H9 (cell line): ENCODE data around the gene ZNRF1. TPM values are rescaled to one million over a fixed set of nuclear protein-coding genes. Genes with fewer than 3 reads are reported as not detected.

ENCODE experiments used
- DNase-seq: peaks from one replicate; pipeline ENCODE4 v3.0.0-alpha.2; 2017
- H2AFZ ChIP-seq: one replicate; pipeline ENCODE4 v1.6.1; 2013; ENCODE audit warnings: mild to moderate bottlenecking, low read length, control low read depth, moderate library complexity
- H2AK5ac ChIP-seq: 2 replicates; pipeline ENCODE4 v1.6.1; 2013; ENCODE audit warnings: low read length, control low read depth, mixed read lengths; ENCODE audit not compliant: insufficient read length
- H2BK120ac ChIP-seq: one replicate; pipeline ENCODE4 v1.6.1; 2013; ENCODE audit warnings: low read depth, mild to moderate bottlenecking, low read length, control low read depth, inconsistent platforms; ENCODE audit not compliant: poor library complexity, severe bottlenecking
- H2BK12ac ChIP-seq: 2 replicates; pipeline ENCODE4 v1.6.1; 2013; ENCODE audit warnings: low read length, control low read depth, mixed read lengths, low read depth; ENCODE audit not compliant: insufficient read length
- H2BK15ac ChIP-seq: 2 replicates; pipeline ENCODE4 v1.6.1; 2013; ENCODE audit warnings: low read depth, low read length, control low read depth
- H2BK20ac ChIP-seq: one replicate; pipeline ENCODE4 v1.6.1; 2013; ENCODE audit warnings: low read depth, mild to moderate bottlenecking, low read length, control low read depth, inconsistent platforms; ENCODE audit not compliant: poor library complexity, severe bottlenecking
- H2BK5ac ChIP-seq: 2 replicates; pipeline ENCODE4 v1.6.1; 2013; ENCODE audit warnings: low read length, control low read depth, mixed read lengths; ENCODE audit not compliant: insufficient read length
- H3K14ac ChIP-seq: 2 replicates; pipeline ENCODE4 v1.6.1; 2013; ENCODE audit warnings: low read length, control low read depth; ENCODE audit not compliant: insufficient read depth
- H3K18ac ChIP-seq: 2 replicates; pipeline ENCODE4 v1.6.1; 2013; ENCODE audit warnings: low read depth, mild to moderate bottlenecking, mixed read lengths, low read length, control low read depth; ENCODE audit not compliant: insufficient read length
- H3K23ac ChIP-seq: 2 replicates; pipeline ENCODE4 v1.6.1; 2013; ENCODE audit warnings: low read length, control low read depth, mixed read lengths, low read depth; ENCODE audit not compliant: insufficient read length
- H3K23me2 ChIP-seq: 2 replicates; pipeline ENCODE4 v1.6.1; 2013; ENCODE audit warnings: low read depth, mild to moderate bottlenecking, mixed read lengths, low read length, control low read depth; ENCODE audit not compliant: insufficient read length, poor library complexity, severe bottlenecking
- H3K27ac ChIP-seq: 2 replicates; pipeline ENCODE4 v1.5.1; 2013; ENCODE audit warnings: low read length, control low read depth, mixed read lengths, low read depth; ENCODE audit not compliant: insufficient read length
- H3K27me3 ChIP-seq: 2 replicates; pipeline ENCODE4 v1.6.1; 2013; ENCODE audit warnings: low read length, control low read depth, inconsistent platforms; ENCODE audit not compliant: insufficient read depth
- H3K4ac ChIP-seq: 2 replicates; pipeline ENCODE4 v1.6.1; 2013; ENCODE audit warnings: low read depth, mild to moderate bottlenecking, control low read depth, inconsistent platforms, low read length, moderate library complexity
- H3K4me1 ChIP-seq: 2 replicates; pipeline ENCODE4 v1.6.1; 2013; ENCODE audit warnings: low read length, control low read depth, inconsistent platforms; ENCODE audit not compliant: insufficient read depth
- H3K4me2 ChIP-seq: 2 replicates; pipeline ENCODE4 v1.6.1; 2013; ENCODE audit warnings: low read length, control low read depth, mixed read lengths; ENCODE audit not compliant: insufficient read length, insufficient read depth
- H3K56ac ChIP-seq: 2 replicates; pipeline ENCODE4 v1.6.1; 2013; ENCODE audit warnings: low read depth, mild to moderate bottlenecking, mixed read lengths, low read length, control low read depth; ENCODE audit not compliant: insufficient read length
- H3K79me1 ChIP-seq: 2 replicates; pipeline ENCODE4 v1.6.1; 2013; ENCODE audit warnings: low read depth, mild to moderate bottlenecking, moderate library complexity, low read length, control low read depth, inconsistent platforms; ENCODE audit not compliant: insufficient read depth, poor library complexity, severe bottlenecking
- H3K79me2 ChIP-seq: 2 replicates; pipeline ENCODE4 v1.6.1; 2013; ENCODE audit warnings: low read length, control low read depth, inconsistent platforms; ENCODE audit not compliant: insufficient read depth
- H3K9ac ChIP-seq: 2 replicates; pipeline ENCODE4 v1.6.1; 2013; ENCODE audit warnings: low read length, control low read depth, mixed read lengths; ENCODE audit not compliant: insufficient read length; ENCODE audit errors: extremely low read depth
- H3K9me3 ChIP-seq: one replicate; pipeline ENCODE4 v1.6.1; 2013; ENCODE audit warnings: low read depth, low read length, inconsistent platforms; ENCODE audit not compliant: control insufficient read depth
- H3T11ph ChIP-seq: one replicate; pipeline ENCODE4 v1.6.1; 2013; ENCODE audit warnings: mild to moderate bottlenecking, low read length, control low read depth, inconsistent platforms
- H4K20me1 ChIP-seq: one replicate; pipeline ENCODE4 v1.6.1; 2013; ENCODE audit not compliant: control insufficient read depth, insufficient read length, insufficient read depth
- H4K5ac ChIP-seq: 2 replicates; pipeline ENCODE4 v1.6.1; 2013; ENCODE audit warnings: low read depth, mild to moderate bottlenecking, mixed read lengths, low read length, control low read depth; ENCODE audit not compliant: insufficient read length
- H4K8ac ChIP-seq: replicated peaks from 2 replicates; pipeline ENCODE4 v1.6.1; 2013; ENCODE audit warnings: low read length, control low read depth, mixed read lengths, low read depth; ENCODE audit not compliant: insufficient read length
- H4K91ac ChIP-seq: 2 replicates; pipeline ENCODE4 v1.6.1; 2013; ENCODE audit warnings: low read depth, mild to moderate bottlenecking, moderate library complexity, mixed read lengths, low read length, control low read depth; ENCODE audit not compliant: insufficient read length
- H3K27ac Mint-ChIP-seq, 3 experiments: 2 replicates in 2 of 3; 3 replicates in 1 of 3; pipeline ENCODE4 v1.8.0; 2020 to 2021; ENCODE audit warnings: mixed read lengths in 3 of 3, mild to moderate bottlenecking in 1 of 3, moderate library complexity in 1 of 3
- H3K27me3 Mint-ChIP-seq: 2 replicates; pipeline ENCODE4 v1.8.0; 2021; ENCODE audit warnings: low read depth, mild to moderate bottlenecking, moderate library complexity, mixed read lengths
- H3K36me3 Mint-ChIP-seq, 3 experiments: 2 replicates in 2 of 3; 3 replicates in 1 of 3; pipeline ENCODE4 v1.8.0; 2020 to 2021; ENCODE audit warnings: low read depth in 3 of 3, mixed read lengths in 3 of 3; ENCODE audit not compliant: insufficient read depth in 1 of 3
- H3K4me1 Mint-ChIP-seq, 2 experiments: 2 replicates each; pipeline ENCODE4 v1.8.0; 2020; ENCODE audit warnings: mixed read lengths in 2 of 2
- H3K4me3 Mint-ChIP-seq, 2 experiments: 2 replicates in 1 of 2; 3 replicates in 1 of 2; pipeline ENCODE4 v1.8.0; 2020 to 2021; ENCODE audit warnings: mild to moderate bottlenecking in 2 of 2, mixed read lengths in 2 of 2, moderate library complexity in 1 of 2
- H3K9me3 Mint-ChIP-seq, 2 experiments: 2 replicates in 1 of 2; 3 replicates in 1 of 2; pipeline ENCODE4 v1.8.0; 2020; ENCODE audit warnings: mild to moderate bottlenecking in 2 of 2, mixed read lengths in 2 of 2, moderate library complexity in 1 of 2
- CTCF ChIP-seq: fragments of 200-600 bp; sonication (generic); conservative IDR thresholded peaks from 3 replicates; pipeline ENCODE4 v1.8.0; 2021; ENCODE audit warnings: antibody characterized with exemption, mild to moderate bottlenecking
- WGBS: extraction: QIAGEN DNeasy Blood & Tissue Kit; methylation state at CpG from one replicate; pipeline ENCODE4 v1.1.7; 2013; ENCODE audit warnings: missing lambda C conversion rate, low lambda C conversion rate, mixed read lengths; ENCODE audit not compliant: insufficient read length; ENCODE audit errors: extremely low coverage; 5-methylcytosine and 5-hydroxymethylcytosine counted together
- total RNA-seq: library from RNA; stranded (reverse); gene quantifications from 2 replicates; pipeline ENCODE4 v1.2.1, GENCODE V29; 2021

Gene ZNRF1
- total RNA-seq, 1 experiment from 2014 or later = 49.6 TPM

GRCh38 chr16:75065149-75065505 lies 66.3 kb downstream of the ZNRF1 start:
- H3K18ac ChIP-seq = no peak overlapping the region
- H3K4me3 Mint-ChIP-seq = no peak overlapping the region
- no peak overlapping the region for H3K9ac ChIP-seq
- no peaks in the 10 kb centered on the region; a peak in 2 of 7 replicates for H3K36me3 Mint-ChIP-seq
- WGBS = 100% methylated on average over 1 of the region's 10 CpGs
- H3K27ac Mint-ChIP-seq = peak overlapping the region in 2 of 3 experiments; percentile 66 to 72; a peak in 1 of 7 replicates
- H3K4me1 Mint-ChIP-seq = peaks cover 37 to 45% of the 10 kb centered on the region in 2 experiments
- no peak overlapping the region for H2BK120ac ChIP-seq
- no peak overlapping the region for H2AK5ac ChIP-seq
- H3K4ac ChIP-seq = no peak overlapping the region
- no peaks in the 10 kb centered on the region for H3K9me3 Mint-ChIP-seq
- H2AFZ ChIP-seq = no peak overlapping the region
- H2BK12ac ChIP-seq = no peak overlapping the region
- H4K20me1 ChIP-seq = no peaks in the 10 kb centered on the region
- TF ChIP-seq CTCF = no peak
- no peaks in the 10 kb centered on the region for H3K27me3 ChIP-seq
- H2BK15ac ChIP-seq = no peak overlapping the region
- H4K8ac ChIP-seq = no peak overlapping the region
- DNase-seq = no peak
- H3K56ac ChIP-seq = no peak overlapping the region
- no peak overlapping the region for H3K27ac ChIP-seq
- no peak overlapping the region for H4K5ac ChIP-seq
- no peak overlapping the region for H3K4me2 ChIP-seq
- H3K4me1 ChIP-seq = no peaks in the 10 kb centered on the region; the same call in 1 of the 2 replicates
- H3T11ph ChIP-seq = no peak overlapping the region
- no peaks in the 10 kb centered on the region for H3K9me3 ChIP-seq
- no peaks in the 10 kb centered on the region for H3K23me2 ChIP-seq
- H2BK5ac ChIP-seq = no peak overlapping the region
- no peak overlapping the region for H4K91ac ChIP-seq
- H2BK20ac ChIP-seq = no peak overlapping the region
- H3K23ac ChIP-seq = no peak overlapping the region
- H3K27me3 Mint-ChIP-seq = no peaks in the 10 kb centered on the region; the same call in 1 of the 2 replicates
- H3K79me2 ChIP-seq = peaks cover 5% of the 10 kb centered on the region; the same call in 1 of the 2 replicates
- peaks cover 4% of the 10 kb centered on the region for H3K79me1 ChIP-seq
- H3K14ac ChIP-seq = no peak overlapping the region
